PC-3 (cell line): ENCODE results near the gene TIMM8A. TPM values are rescaled to one million over a fixed set of nuclear protein-coding genes. Genes with fewer than 3 reads are reported as not detected.

Experiments
- ATAC-seq: fragments of 200-7000 bp; cut with Tn5 transposase; 2 replicates; pipeline ENCODE4 v1.9.1; 2020; ENCODE audit warnings: mild to moderate bottlenecking, moderate library complexity
- Bru-seq: library from RNA; stranded (reverse); fragments of 400-500 nt; gene quantifications from one replicate; lab custom pipeline; 2021; lab: Mats Ljungman, UMichigan
- BruChase-seq, 2 experiments: library from RNA; stranded (reverse); fragments of 400-500 nt; gene quantifications; one replicate each; lab custom pipeline; 2021; lab: Mats Ljungman, UMichigan
- BruUV-seq: library from RNA; stranded (reverse); fragments of 400-500 nt; replicated peaks from 2 replicates; lab custom pipeline; 2021; lab: Mats Ljungman, UMichigan
- CTCF ChIA-PET: fragments of 300-600 bp; sonication (Branson Sonifier 250); formaldehyde crosslinking; loops from one replicate; lab custom pipeline; 2022; ENCODE audit warnings: antibody characterized with exemption; lab: Charles Lee
- POLR2A ChIA-PET: fragments of 300-600 bp; sonication (Branson Sonifier 250); formaldehyde crosslinking; loops from one replicate; lab custom pipeline; 2022; ENCODE audit warnings: antibody characterized with exemption; ENCODE audit not compliant: unreplicated experiment; lab: Charles Lee
- DNase-seq: peaks from one replicate; pipeline ENCODE4 v3.0.0-alpha.2; 2015
- H2AFZ ChIP-seq: fragments of 300-600 bp; sonication (generic); 2 replicates; pipeline ENCODE4 v1.6.0; 2016; ENCODE audit warnings: antibody characterized with exemption, low read length
- H3F3A ChIP-seq: fragments of 300-600 bp; sonication (generic); one replicate; pipeline ENCODE4 v1.6.0; 2017; ENCODE audit warnings: antibody characterized with exemption, low read length, control low read depth, mild to moderate bottlenecking; ENCODE audit not compliant: unreplicated experiment
- H3K27ac ChIP-seq: fragments of 300-600 bp; sonication (generic); 2 replicates; pipeline ENCODE4 v1.5.1; 2016; ENCODE audit warnings: mild to moderate bottlenecking, low read length
- H3K27me3 ChIP-seq: fragments of 300-600 bp; sonication (generic); 2 replicates; pipeline ENCODE4 v1.6.1; 2016; ENCODE audit warnings: low read length, mixed read lengths
- H3K36me3 ChIP-seq: fragments of 300-600 bp; sonication (generic); 2 replicates; pipeline ENCODE4 v1.6.1; 2016; ENCODE audit warnings: low read depth, mixed run types, low read length, mixed read lengths
- H3K4me1 ChIP-seq: fragments of 300-600 bp; sonication (generic); 2 replicates; pipeline ENCODE4 v1.5.1; 2016; ENCODE audit warnings: low read length; ENCODE audit not compliant: insufficient read depth
- H3K4me2 ChIP-seq: fragments of 300-600 bp; sonication (generic); 2 replicates; pipeline ENCODE4 v1.6.0; 2016; ENCODE audit warnings: low read length
- H3K4me3 ChIP-seq: fragments of 300-600 bp; sonication (generic); 2 replicates; pipeline ENCODE4 v1.5.1; 2016; ENCODE audit warnings: mild to moderate bottlenecking, low read length, mixed read lengths
- H3K79me2 ChIP-seq: fragments of 300-600 bp; sonication (generic); 2 replicates; pipeline ENCODE4 v1.6.1; 2017; ENCODE audit warnings: low read length, mixed read lengths
- H3K9ac ChIP-seq: fragments of 300-600 bp; sonication (generic); 2 replicates; pipeline ENCODE4 v1.6.0; 2016; ENCODE audit warnings: mild to moderate bottlenecking, low read length
- H3K9me2 ChIP-seq: fragments of 300-600 bp; sonication (generic); replicated peaks from 2 replicates; pipeline ENCODE4 v1.6.1; 2016; ENCODE audit warnings: mixed run types, low read length, mixed read lengths
- H3K9me3 ChIP-seq: fragments of 300-600 bp; sonication (generic); 2 replicates; pipeline ENCODE4 v1.6.1; 2016; ENCODE audit warnings: low read length, mixed read lengths
- H4K20me1 ChIP-seq: fragments of 300-600 bp; sonication (generic); 2 replicates; pipeline ENCODE4 v1.6.1; 2016; ENCODE audit warnings: low read length, mixed read lengths
- EZH2 ChIP-seq: fragments of 300-600 bp; sonication (generic); IDR thresholded peaks from one replicate; pipeline ENCODE4 v1.6.1; 2017; ENCODE audit warnings: antibody characterized with exemption, mild to moderate bottlenecking, low read length; ENCODE audit not compliant: unreplicated experiment
- EZH2phosphoT487 ChIP-seq: fragments of 300-600 bp; sonication (generic); IDR thresholded peaks from 2 replicates; pipeline ENCODE4 v1.6.1; 2018; ENCODE audit warnings: mild to moderate bottlenecking, antibody characterized with exemption, low read length, borderline replicate concordance
- intact Hi-C: fragments of 100-400 bp; cut with micrococcal nuclease; formaldehyde crosslinking; loops from 2 replicates; pipeline ENCODE4 v1.9.0; 2023
- long read RNA-seq: library from polyadenylated mRNA; unstranded; transcript quantifications from one replicate; pipeline ENCODE4 v2.0.0, GENCODE V29; 2021; ENCODE audit not compliant: unreplicated experiment
- total RNA-seq: library from RNA; depleted of rRNA; stranded (reverse); fragments of >200 nt; gene quantifications from 2 replicates; pipeline ENCODE4 v1.2.3, GENCODE V29; 2014; rRNA removed
- TF ChIP-seq, protein P1 (sequence below): fragments of 300-600 bp; sonication (generic); conservative IDR thresholded peaks from 2 replicates; pipeline ENCODE4 v1.5.1; 2017; ENCODE audit warnings: antibody characterized with exemption, low read depth, mild to moderate bottlenecking, low read length

The TIMM8A gene, protein sequence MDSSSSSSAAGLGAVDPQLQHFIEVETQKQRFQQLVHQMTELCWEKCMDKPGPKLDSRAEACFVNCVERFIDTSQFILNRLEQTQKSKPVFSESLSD
- 5.0 and 7.8 TPM in 2 replicates for total RNA-seq
- percentile 89 among the genes with signal in this experiment for Bru-seq, nascent RNA
- percentile 96 among the genes with signal in this experiment for BruChase-seq, experiment 1, labeled RNA remaining after a 6-hour chase
- percentile 92 among the genes with signal in this experiment for BruChase-seq, experiment 2, labeled RNA remaining after a 2-hour chase
- long read RNA-seq, transcript TIMM8A-205 (2 exons, 1,194 nt) = major isoform, 13 of 21 reads
- long read RNA-seq, partial matches to known transcripts = 0 of 21 reads
- long read RNA-seq, other reads (novel, unspliced or antisense) = 7 of 21 reads

DNA sequence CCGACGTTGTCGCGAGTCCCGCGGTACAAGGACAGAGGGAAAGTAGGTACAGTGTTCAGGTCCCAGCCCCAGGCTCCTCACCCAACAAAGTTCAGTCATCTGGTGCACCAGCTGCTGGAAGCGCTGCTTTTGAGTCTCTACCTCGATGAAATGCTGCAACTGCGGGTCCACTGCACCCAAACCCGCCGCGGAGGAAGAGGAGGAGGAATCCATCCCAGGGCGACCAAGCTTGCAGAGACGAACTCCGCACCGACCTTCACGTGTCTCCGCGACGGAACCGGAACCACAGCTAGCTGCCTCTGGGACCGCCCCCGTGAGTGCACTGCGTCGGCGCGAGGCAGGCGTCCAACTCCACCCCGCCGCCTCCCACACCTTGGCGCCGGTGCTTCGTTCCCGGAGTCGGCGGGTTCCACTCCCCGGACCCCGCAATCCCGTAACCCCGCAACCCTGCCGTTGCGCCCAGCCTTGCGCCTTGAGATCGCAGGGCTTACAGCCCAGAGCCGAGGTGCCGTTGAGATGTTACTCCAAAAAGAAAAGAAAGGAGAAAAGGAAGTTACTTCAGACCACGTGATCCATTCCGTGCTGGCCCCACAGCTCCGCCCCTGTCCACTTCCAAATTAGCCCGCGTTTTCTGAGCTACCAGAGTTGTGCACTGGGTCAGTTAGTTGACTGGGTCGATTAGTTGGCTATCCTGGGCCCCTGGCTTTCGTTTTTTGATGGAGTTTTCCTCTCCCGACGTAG is at the start of gene TIMM8A:
Gene TIMM8A, minus strand, starts transcription at position 291 of the 741 bp plus-strand sequence. Its CDS starts 78 bp downstream, at position 213.
- POLR2A ChIA-PET = interaction anchor here (0.6 kb wide), 1 partner anchor 114 kb away, joined by 7 read pairs; no protein-coding TSS in a partner anchor
- TF ChIP-seq EZH2phosphoT487 (no peak), EZH2 (no peak)
- TF ChIP-seq, protein P1, sequence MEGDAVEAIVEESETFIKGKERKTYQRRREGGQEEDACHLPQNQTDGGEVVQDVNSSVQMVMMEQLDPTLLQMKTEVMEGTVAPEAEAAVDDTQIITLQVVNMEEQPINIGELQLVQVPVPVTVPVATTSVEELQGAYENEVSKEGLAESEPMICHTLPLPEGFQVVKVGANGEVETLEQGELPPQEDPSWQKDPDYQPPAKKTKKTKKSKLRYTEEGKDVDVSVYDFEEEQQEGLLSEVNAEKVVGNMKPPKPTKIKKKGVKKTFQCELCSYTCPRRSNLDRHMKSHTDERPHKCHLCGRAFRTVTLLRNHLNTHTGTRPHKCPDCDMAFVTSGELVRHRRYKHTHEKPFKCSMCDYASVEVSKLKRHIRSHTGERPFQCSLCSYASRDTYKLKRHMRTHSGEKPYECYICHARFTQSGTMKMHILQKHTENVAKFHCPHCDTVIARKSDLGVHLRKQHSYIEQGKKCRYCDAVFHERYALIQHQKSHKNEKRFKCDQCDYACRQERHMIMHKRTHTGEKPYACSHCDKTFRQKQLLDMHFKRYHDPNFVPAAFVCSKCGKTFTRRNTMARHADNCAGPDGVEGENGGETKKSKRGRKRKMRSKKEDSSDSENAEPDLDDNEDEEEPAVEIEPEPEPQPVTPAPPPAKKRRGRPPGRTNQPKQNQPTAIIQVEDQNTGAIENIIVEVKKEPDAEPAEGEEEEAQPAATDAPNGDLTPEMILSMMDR = no peak
- DNase-seq (peak; percentile 77), ATAC-seq (peak; percentile 94)
- intact Hi-C loops = loop anchor here (2.0 kb wide), 1 partner anchor 42 kb away; the partner anchor contains the start of gene RPL36A
- Histone ChIP-seq H3K9me2 (no peaks in the 10 kb centered on the region), H3K9ac (peak within 1 kb of the TSS; percentile 92), H3K36me3 (peaks cover 11% of the 10 kb centered on the region), H3K27ac (peak within 1 kb of the TSS; percentile 78), H3F3A (no peaks in the 10 kb centered on the region), H3K4me2 (peak within 1 kb of the TSS; percentile 95), H2AFZ (peak within 1 kb of the TSS; percentile 89), H3K4me1 (peaks cover 15% of the 10 kb centered on the region), H3K4me3 (peak within 1 kb of the TSS; percentile 96), H3K79me2 (peaks cover 44% of the 10 kb centered on the region), H3K27me3 (no peaks in the 10 kb centered on the region), H4K20me1 (peaks cover 17% of the 10 kb centered on the region), H3K9me3 (no peaks in the 10 kb centered on the region)
- TSS peak; percentile 92 for BruUV-seq
- CTCF ChIA-PET = interaction anchor here (0.7 kb wide), 1 partner anchor 42 kb away, joined by 3 read pairs; the partner anchor contains the start of gene RPL36A

DNA sequence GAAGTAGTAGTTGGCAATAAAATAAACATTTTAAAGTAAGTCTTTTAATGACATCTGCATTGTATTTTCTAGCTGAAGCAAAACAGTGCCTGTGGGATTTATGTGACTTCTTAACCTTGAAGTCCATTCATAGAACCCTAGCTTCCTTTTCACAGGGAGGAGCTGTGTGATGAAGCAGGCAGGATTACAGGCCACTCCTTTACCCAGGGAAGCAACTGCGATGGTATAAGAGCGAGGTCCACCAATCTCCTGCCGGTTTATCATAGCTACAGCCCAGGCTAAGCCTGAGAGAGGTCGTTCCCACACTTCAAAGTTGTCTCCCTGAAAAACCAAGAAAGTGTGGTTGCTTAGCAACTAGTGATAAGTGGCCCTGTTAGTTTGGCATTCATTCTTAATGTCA is 49.2 kb upstream of the TIMM8A start:
- no peaks in the 10 kb centered on the region for H3F3A ChIP-seq
- H3K4me3 ChIP-seq = no peak overlapping the region
- no peaks in the 10 kb centered on the region for H3K9me2 ChIP-seq
- peaks cover 14% of the 10 kb centered on the region for H3K79me2 ChIP-seq
- H3K36me3 ChIP-seq = peaks cover 23% of the 10 kb centered on the region; the same call in 1 of the 2 replicates
- peaks cover 8% of the 10 kb centered on the region for H3K4me1 ChIP-seq
- H2AFZ ChIP-seq = no peak overlapping the region
- H4K20me1 ChIP-seq = peaks cover 12% of the 10 kb centered on the region; the same call in 1 of the 2 replicates
- no peaks in the 10 kb centered on the region for H3K27me3 ChIP-seq
- ChIA-PET CTCF (no interaction called here), POLR2A (interaction anchor here (0.6 to 0.7 kb wide), 2 partner anchors 468 to 752 kb away, joined by 3 to 10 read pairs; no protein-coding TSS in a partner anchor)
- H3K9me3 ChIP-seq = no peaks in the 10 kb centered on the region
- intact Hi-C loops = no loop called here
- ATAC-seq = peak; percentile 68
- no peak overlapping the region for H3K9ac ChIP-seq
- no peak for DNase-seq
- TF ChIP-seq EZH2phosphoT487 (no peak), EZH2 (no peak)
- TF ChIP-seq, protein P1 = no peak
- peak overlapping the region; percentile 36 for H3K27ac ChIP-seq
- BruUV-seq = no TSS peak
- no peak overlapping the region for H3K4me2 ChIP-seq
